Smooth muscle cell (in vitro differentiated cells): ENCODE measurements around the gene LRRC14B. TPM values are rescaled to one million over a fixed set of nuclear protein-coding genes. Genes with fewer than 3 reads are reported as not detected.
"Not testable (repeated sequence)": the region's sequence is repeated elsewhere in the genome, so short reads cannot be mapped to it uniquely, and the experiment has no call there.

Experiments used
- DNase-seq: peaks from one replicate; lab custom pipeline; 2025; ENCODE audit not compliant: unreplicated experiment; lab: John Stamatoyannopoulos, UW
- H2AFZ ChIP-seq: fragments of 200-600 bp; sonication (generic); 2 replicates; pipeline ENCODE4 v1.6.0; 2016; ENCODE audit warnings: antibody characterized with exemption, low read depth, mild to moderate bottlenecking
- H3F3A ChIP-seq: fragments of 200-600 bp; sonication (generic); 2 replicates; pipeline ENCODE4 v1.6.0; 2017; ENCODE audit warnings: antibody characterized with exemption, low read depth
- H3K27ac ChIP-seq: fragments of 200-600 bp; sonication (generic); 2 replicates; pipeline ENCODE4 v1.5.1; 2016; ENCODE audit warnings: low read depth, mild to moderate bottlenecking
- H3K27me3 ChIP-seq: fragments of 200-600 bp; sonication (generic); 2 replicates; pipeline ENCODE4 v1.6.1; 2016; ENCODE audit warnings: low read depth, mild to moderate bottlenecking
- H3K36me3 ChIP-seq: fragments of 200-600 bp; sonication (generic); 2 replicates; pipeline ENCODE4 v1.5.1; 2016; ENCODE audit warnings: low read depth
- H3K4me1 ChIP-seq: fragments of 200-600 bp; sonication (generic); 2 replicates; pipeline ENCODE4 v1.5.1; 2016; ENCODE audit warnings: low read depth
- H3K4me2 ChIP-seq: fragments of 200-600 bp; sonication (generic); 2 replicates; pipeline ENCODE4 v1.6.0; 2016; ENCODE audit warnings: mild to moderate bottlenecking
- H3K4me3 ChIP-seq: fragments of 200-600 bp; sonication (generic); 2 replicates; pipeline ENCODE4 v1.5.1; 2016; ENCODE audit warnings: mild to moderate bottlenecking
- H3K79me2 ChIP-seq: fragments of 200-600 bp; sonication (generic); 2 replicates; pipeline ENCODE4 v1.6.0; 2016; ENCODE audit warnings: low read depth, mild to moderate bottlenecking
- H3K9ac ChIP-seq: fragments of 200-600 bp; sonication (generic); 2 replicates; pipeline ENCODE4 v1.6.0; 2016; ENCODE audit warnings: low read depth
- H3K9me3 ChIP-seq: fragments of 200-600 bp; sonication (generic); replicated peaks from 2 replicates; pipeline ENCODE4 v1.5.1; 2016; ENCODE audit warnings: low read depth
- H4K20me1 ChIP-seq: fragments of 200-600 bp; sonication (generic); 2 replicates; pipeline ENCODE4 v1.6.0; 2016; ENCODE audit warnings: low read depth
- WGBS: methylation state at CpG from one replicate; pipeline ENCODE4 v1.1.7; 2016; ENCODE audit warnings: low lambda C conversion rate; 5-methylcytosine and 5-hydroxymethylcytosine counted together
- polyA plus RNA-seq: library from polyadenylated mRNA; unstranded; fragments of >200 nt; fragmentation: Nextera tagmentation; extraction: Ambion mirVana; gene quantifications from 2 replicates; pipeline ENCODE4 v1.2.1, GENCODE V29; 2016
- total RNA-seq: library from RNA; depleted of rRNA; stranded (reverse); fragments of >200 nt; gene quantifications from 2 replicates; pipeline ENCODE4 v1.2.3, GENCODE V29; 2014
- TF ChIP-seq, protein P1 (sequence below): fragments of 200-600 bp; sonication (generic); IDR thresholded peaks from 2 replicates; pipeline ENCODE4 v1.5.1; 2017; ENCODE audit warnings: borderline replicate concordance, mild to moderate bottlenecking, antibody characterized with exemption; ENCODE audit not compliant: insufficient read depth, poor library complexity, severe bottlenecking

LRRC14B gene
- total and polyA plus RNA-seq, 2 experiments from 2014 or later = not detected

- Histone ChIP-seq H3F3A (no peaks in the 10 kb centered on the region), H3K27me3 (no peaks in the 10 kb centered on the region), H3K4me2 (no peak overlapping the region), H3K4me3 (no peak overlapping the region), H3K79me2 (no peaks in the 10 kb centered on the region), H3K9me3 (no peaks in the 10 kb centered on the region), H2AFZ (no peak overlapping the region), H4K20me1 (no peaks in the 10 kb centered on the region), H3K9ac (no peak overlapping the region), H3K27ac (no peak overlapping the region), H3K4me1 (no peaks in the 10 kb centered on the region), H3K36me3 (no peaks in the 10 kb centered on the region)
- TF ChIP-seq, protein P1, sequence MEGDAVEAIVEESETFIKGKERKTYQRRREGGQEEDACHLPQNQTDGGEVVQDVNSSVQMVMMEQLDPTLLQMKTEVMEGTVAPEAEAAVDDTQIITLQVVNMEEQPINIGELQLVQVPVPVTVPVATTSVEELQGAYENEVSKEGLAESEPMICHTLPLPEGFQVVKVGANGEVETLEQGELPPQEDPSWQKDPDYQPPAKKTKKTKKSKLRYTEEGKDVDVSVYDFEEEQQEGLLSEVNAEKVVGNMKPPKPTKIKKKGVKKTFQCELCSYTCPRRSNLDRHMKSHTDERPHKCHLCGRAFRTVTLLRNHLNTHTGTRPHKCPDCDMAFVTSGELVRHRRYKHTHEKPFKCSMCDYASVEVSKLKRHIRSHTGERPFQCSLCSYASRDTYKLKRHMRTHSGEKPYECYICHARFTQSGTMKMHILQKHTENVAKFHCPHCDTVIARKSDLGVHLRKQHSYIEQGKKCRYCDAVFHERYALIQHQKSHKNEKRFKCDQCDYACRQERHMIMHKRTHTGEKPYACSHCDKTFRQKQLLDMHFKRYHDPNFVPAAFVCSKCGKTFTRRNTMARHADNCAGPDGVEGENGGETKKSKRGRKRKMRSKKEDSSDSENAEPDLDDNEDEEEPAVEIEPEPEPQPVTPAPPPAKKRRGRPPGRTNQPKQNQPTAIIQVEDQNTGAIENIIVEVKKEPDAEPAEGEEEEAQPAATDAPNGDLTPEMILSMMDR = no peak
- WGBS = 93% methylated on average over 23 of the region's 23 CpGs
- no peak for DNase-seq
Observed at GRCh38 chr5:162565-163337, 28.5 kb upstream of the LRRC14B start.

- TF ChIP-seq, protein P1 = no peak
- no peak for DNase-seq
- Histone ChIP-seq H3F3A (no peaks in the 10 kb centered on the region), H3K79me2 (no peaks in the 10 kb centered on the region), H3K4me3 (no peak overlapping the region), H3K4me2 (no peak overlapping the region), H3K27ac (no peak overlapping the region), H2AFZ (no peak overlapping the region), H3K9ac (no peak overlapping the region), H3K27me3 (no peaks in the 10 kb centered on the region), H3K36me3 (no peaks in the 10 kb centered on the region), H4K20me1 (no peaks in the 10 kb centered on the region), H3K9me3 (no peaks in the 10 kb centered on the region), H3K4me1 (no peaks in the 10 kb centered on the region)
- WGBS = 98% methylated on average over 7 of the region's 7 CpGs
Observed at GRCh38 chr5:163338-163620, 28.0 kb upstream of the LRRC14B start.

DNA sequence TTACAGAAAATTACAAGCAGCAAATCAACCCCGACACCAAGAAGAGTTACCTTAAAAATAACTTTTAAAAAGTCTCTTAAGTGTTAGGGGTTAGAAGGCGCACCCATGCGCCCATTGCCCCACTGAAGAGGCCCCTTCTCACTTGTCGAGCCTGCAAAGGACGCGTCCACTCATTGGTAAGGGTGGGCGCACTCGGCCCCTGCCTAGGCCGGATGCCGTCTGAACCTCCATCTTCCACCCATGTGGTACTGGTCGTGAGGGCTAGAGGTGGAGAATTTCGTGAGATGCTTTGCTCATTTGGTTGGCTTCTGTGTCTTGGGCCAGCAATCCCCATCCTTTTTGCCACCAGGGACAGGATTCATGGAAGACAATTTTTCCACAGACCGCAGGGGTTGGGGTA lies 27.5 kb upstream of the LRRC14B start:
- Histone ChIP-seq H3K4me1 (no peaks in the 10 kb centered on the region), H3F3A (no peaks in the 10 kb centered on the region), H3K27ac (no peak overlapping the region), H3K36me3 (no peaks in the 10 kb centered on the region), H3K4me2 (no peak overlapping the region), H3K27me3 (no peaks in the 10 kb centered on the region), H4K20me1 (no peaks in the 10 kb centered on the region), H3K9ac (no peak overlapping the region), H3K79me2 (no peaks in the 10 kb centered on the region), H3K9me3 (no peaks in the 10 kb centered on the region), H2AFZ (no peak overlapping the region), H3K4me3 (no peak overlapping the region)
- TF ChIP-seq, protein P1 = no peak
- no peak for DNase-seq
- WGBS = 88% methylated on average over 13 of the region's 13 CpGs

- no peak overlapping the region for H3K27ac ChIP-seq
- H3F3A ChIP-seq = no peaks in the 10 kb centered on the region
- no peaks in the 10 kb centered on the region for H4K20me1 ChIP-seq
- no peaks in the 10 kb centered on the region for H3K36me3 ChIP-seq
- H3K4me1 ChIP-seq = no peaks in the 10 kb centered on the region
- 90% methylated on average over 14 of the region's 14 CpGs for WGBS
- TF ChIP-seq, protein P1 = no peak
- no peak overlapping the region for H3K4me3 ChIP-seq
- no peaks in the 10 kb centered on the region for H3K9me3 ChIP-seq
- H3K27me3 ChIP-seq = no peaks in the 10 kb centered on the region
- H3K79me2 ChIP-seq = no peaks in the 10 kb centered on the region
- no peak overlapping the region for H2AFZ ChIP-seq
- no peak overlapping the region for H3K9ac ChIP-seq
- DNase-seq = no peak
- H3K4me2 ChIP-seq = no peak overlapping the region
Observed at GRCh38 chr5:164244-164643, 27.1 kb upstream of the LRRC14B start.

DNA sequence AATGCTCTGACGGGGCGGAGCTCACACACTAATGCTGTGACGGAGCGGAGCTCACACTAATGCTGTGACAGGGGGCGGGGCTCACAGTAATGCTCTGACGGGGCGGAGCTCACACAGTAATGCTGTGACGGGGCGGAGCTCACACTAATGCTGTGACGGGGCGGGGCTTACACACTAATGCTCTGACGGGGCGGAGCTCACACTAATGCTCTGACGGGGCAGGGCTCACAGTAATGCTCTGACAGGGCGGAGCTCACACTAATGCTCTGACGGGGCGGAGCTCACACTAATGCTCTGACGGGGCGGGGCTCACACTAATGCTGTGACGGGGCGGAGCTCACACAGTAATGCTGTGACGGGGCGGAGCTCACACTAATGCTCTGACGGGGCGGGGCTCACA lies 26.5 kb upstream of the LRRC14B start:
- H3K4me3 ChIP-seq, H3K79me2 ChIP-seq, H2AFZ ChIP-seq, H3K4me2 ChIP-seq, H3K27me3 ChIP-seq, H3K9me3 ChIP-seq, H4K20me1 ChIP-seq, DNase-seq, H3K27ac ChIP-seq, H3K4me1 ChIP-seq, H3K9ac ChIP-seq, H3F3A ChIP-seq, H3K36me3 ChIP-seq: not testable (repeated sequence)
- 93% methylated on average over 24 of the region's 25 CpGs for WGBS
